AG04450 (cell line): ENCODE results near the gene CENPC. TPM values are rescaled to one million over a fixed set of nuclear protein-coding genes. Genes with fewer than 3 reads are reported as not detected.

Source experiments
- CTCF ChIA-PET: fragments of 300-600, 350-600 bp; formaldehyde crosslinking; extraction: SDS; loops from one replicate; lab custom pipeline; 2022; ENCODE audit warnings: antibody characterized with exemption, inconsistent platforms; lab: Charles Lee
- POLR2A ChIA-PET: fragments of 350-600 bp; formaldehyde crosslinking; extraction: SDS; loops from one replicate; lab custom pipeline; 2021; ENCODE audit warnings: antibody characterized with exemption, inconsistent platforms; lab: Yijun Ruan, JAX
- DNase-seq: peaks from one replicate; pipeline ENCODE4 v3.0.0-alpha.2; 2011; ENCODE audit warnings: low read depth, low spot score
- H3K27ac ChIP-seq: one replicate; pipeline ENCODE4 v1.5.1; 2012; ENCODE audit warnings: low read depth, low read length, control low read depth
- H3K27me3 ChIP-seq: one replicate; pipeline ENCODE4 v1.6.0; 2012; ENCODE audit warnings: low read length; ENCODE audit not compliant: control insufficient read depth, insufficient read depth
- H3K4me3 ChIP-seq: 2 replicates; pipeline ENCODE4 v1.5.1; 2011; ENCODE audit warnings: mild to moderate bottlenecking, low read depth, low read length, control low read depth
- H3K9me3 ChIP-seq: 2 replicates; pipeline ENCODE4 v1.5.1; 2012; ENCODE audit warnings: low read length; ENCODE audit not compliant: control insufficient read depth, insufficient read depth
- CTCF ChIP-seq: IDR thresholded peaks from 2 replicates; pipeline ENCODE4 v1.5.1; 2011; ENCODE audit warnings: low read depth, low read length, control low read depth, inconsistent platforms
- polyA plus RNA-seq: library from polyadenylated mRNA; depleted of rRNA; stranded (reverse); fragments of >200 nt; gene quantifications from 2 replicates; pipeline ENCODE4 v1.2.3, GENCODE V29; 2011

The CENPC gene
- polyA plus RNA-seq, 1 experiment, result 8.0 TPM

- Histone ChIP-seq H3K4me3 (no peak overlapping the region), H3K27me3 (no peaks in the 10 kb centered on the region), H3K9me3 (no peaks in the 10 kb centered on the region), H3K27ac (no peak overlapping the region)
- POLR2A ChIA-PET, result no interaction called here
- CTCF ChIA-PET, result no interaction called here
- no peak for TF ChIP-seq CTCF
- DNase-seq, result no peak
Measured at GRCh38 chr4:67575232-67576058, 30.1 kb upstream of the CENPC start.

- Histone ChIP-seq H3K27me3 (no peaks in the 10 kb centered on the region), H3K4me3 (no peak overlapping the region), H3K27ac (no peak overlapping the region), H3K9me3 (no peaks in the 10 kb centered on the region)
- ChIA-PET CTCF (no interaction called here), POLR2A (no interaction called here)
- no peak for TF ChIP-seq CTCF
- no peak for DNase-seq
Measured at GRCh38 chr4:67573193-67573592, 27.9 kb upstream of the CENPC start.

- H3K9me3 ChIP-seq, result no peaks in the 10 kb centered on the region
- ChIA-PET POLR2A (no interaction called here), CTCF (no interaction called here)
- H3K4me3 ChIP-seq, result no peak overlapping the region
- DNase-seq, result no peak
- H3K27ac ChIP-seq, result no peak overlapping the region
- TF ChIP-seq CTCF, result no peak
- no peaks in the 10 kb centered on the region for H3K27me3 ChIP-seq
Measured at GRCh38 chr4:67571975-67572374, 26.7 kb upstream of the CENPC start.

GRCh38 chr4:67570537-67570936 is 25.2 kb upstream of the CENPC start:
- Histone ChIP-seq H3K27ac (no peak overlapping the region), H3K4me3 (no peak overlapping the region), H3K9me3 (no peaks in the 10 kb centered on the region), H3K27me3 (no peaks in the 10 kb centered on the region)
- ChIA-PET POLR2A (no interaction called here), CTCF (no interaction called here)
- DNase-seq, result no peak
- no peak for TF ChIP-seq CTCF

- ChIA-PET POLR2A (no interaction called here), CTCF (no interaction called here)
- H3K9me3 ChIP-seq, result no peaks in the 10 kb centered on the region
- H3K4me3 ChIP-seq, result no peak overlapping the region
- H3K27me3 ChIP-seq, result no peaks in the 10 kb centered on the region
- H3K27ac ChIP-seq, result no peak overlapping the region
- no peak for DNase-seq
- no peak for TF ChIP-seq CTCF
Measured at GRCh38 chr4:67568820-67569219, 23.5 kb upstream of the CENPC start.
